ENCODE data around the gene CACNA1C. TPM values are rescaled to one million over a fixed set of nuclear protein-coding genes. Genes with fewer than 3 reads are reported as not detected.

Gene CACNA1C
- total RNA-seq = 0.57 TPM in 1 of 2 replicates, not detected in the other
- polyA plus RNA-seq (2012) = 3.6 TPM

GRCh38 chr12:2052826-2053678 is at the start of gene CACNA1C:
TSS of gene CACNA1C (plus strand) at chr12:2052987. CDS start at chr12:2053563, 576 bp downstream.
- DNase-seq (ENCODE audit: low read depth) = peak; percentile 46

- no peak for DNase-seq (ENCODE audit: low read depth)
These were observed 49.1 kb upstream of the CACNA1C start for GRCh38 chr12:2003676-2004112.

- DNase-seq (ENCODE audit: low read depth) = peak; percentile 96
These were observed 48.5 kb upstream of the CACNA1C start, which contains the start of gene DCP1B for GRCh38 chr12:2004113-2004929. TSS of gene DCP1B (minus strand) at chr12:2004457. CDS start at chr12:2004431, 26 bp downstream.

GRCh38 chr12:2008677-2009076 is 44.1 kb upstream of the CACNA1C start:
- no peak for DNase-seq (ENCODE audit: low read depth)

GRCh38 chr12:2009623-2010022 is 43.2 kb upstream of the CACNA1C start:
- no peak for DNase-seq (ENCODE audit: low read depth)

GRCh38 chr12:2011643-2012607 is 40.9 kb upstream of the CACNA1C start:
- no peak for DNase-seq (ENCODE audit: low read depth)

- DNase-seq (ENCODE audit: low read depth) = no peak
These were observed 39.7 kb upstream of the CACNA1C start for GRCh38 chr12:2013086-2013485.

- no peak for DNase-seq (ENCODE audit: low read depth)
These were observed 39.1 kb upstream of the CACNA1C start for GRCh38 chr12:2013527-2014223.

GRCh38 chr12:2014231-2014630 is 38.6 kb upstream of the CACNA1C start:
- DNase-seq (ENCODE audit: low read depth) = no peak

GRCh38 chr12:2016862-2017545 is 35.8 kb upstream of the CACNA1C start:
- no peak for DNase-seq (ENCODE audit: low read depth)

GRCh38 chr12:2017546-2018337 is 35.0 kb upstream of the CACNA1C start:
- DNase-seq (ENCODE audit: low read depth) = peak; percentile 52

- no peak for DNase-seq (ENCODE audit: low read depth)
These were observed 34.4 kb upstream of the CACNA1C start for GRCh38 chr12:2018391-2018790.

- DNase-seq (ENCODE audit: low read depth) = no peak
These were observed 33.7 kb upstream of the CACNA1C start for GRCh38 chr12:2019126-2019525.

GRCh38 chr12:2020511-2020910 is 32.3 kb upstream of the CACNA1C start:
- DNase-seq (ENCODE audit: low read depth) = no peak

GRCh38 chr12:2023365-2023764 is 29.4 kb upstream of the CACNA1C start:
- no peak for DNase-seq (ENCODE audit: low read depth)

- DNase-seq (ENCODE audit: low read depth) = no peak
These were observed 25.4 kb upstream of the CACNA1C start for GRCh38 chr12:2027351-2027750.

GRCh38 chr12:2029851-2030250 is 22.9 kb upstream of the CACNA1C start:
- no peak for DNase-seq (ENCODE audit: low read depth)

GRCh38 chr12:2032506-2032905 is 20.3 kb upstream of the CACNA1C start:
- no peak for DNase-seq (ENCODE audit: low read depth)

Data from myocyte (in vitro differentiated cells).